SK-N-SH (cell line): ENCODE results near the gene CFAP251. TPM values are rescaled to one million over a fixed set of nuclear protein-coding genes. Genes with fewer than 3 reads are reported as not detected.

Source experiments
- CTCF ChIA-PET: fragments of 300-600, 350-600 bp; formaldehyde crosslinking; extraction: SDS; loops from one replicate; lab custom pipeline; 2021; lab: Yijun Ruan, JAX
- POLR2A ChIA-PET: fragments of 350-600 bp; sonication (Branson Sonifier 250); formaldehyde crosslinking; extraction: SDS; loops from one replicate; lab custom pipeline; 2020; ENCODE audit warnings: antibody characterized with exemption, inconsistent platforms; lab: Yijun Ruan, JAX
- DNase-seq: peaks from one replicate; pipeline ENCODE4 v3.0.0; 2012
- H2AFZ ChIP-seq: fragments of 200-600 bp; sonication (generic); 2 replicates; pipeline ENCODE4 v1.8.1; 2016; ENCODE audit warnings: antibody characterized with exemption, mild to moderate bottlenecking, low read depth
- H3F3A ChIP-seq: fragments of 200-600 bp; sonication (generic); replicated peaks from 2 replicates; pipeline ENCODE3; 2016; ENCODE audit warnings: antibody characterized with exemption, mild to moderate bottlenecking; ENCODE audit not compliant: insufficient read depth
- H3K27ac ChIP-seq, 2 experiments: fragments of 200-500 bp in 1 of 2; fragments of 200-600 bp in 1 of 2; sonication (Bioruptor generic) in 1 of 2; sonication (generic), shearing (Covaris generic) in 1 of 2; 2 replicates each; pipeline versions ENCODE4 v1.5.1 to v1.6.1; 2014 to 2016; ENCODE audit warnings: low read depth in 2 of 2, inconsistent platforms in 1 of 2, low read length in 1 of 2, mild to moderate bottlenecking in 1 of 2, mixed read lengths in 1 of 2
- H3K27me3 ChIP-seq: fragments of 200-600 bp; sonication (generic), shearing (Covaris generic); 2 replicates; pipeline ENCODE4 v1.6.1; 2016; ENCODE audit warnings: mixed run types; ENCODE audit not compliant: insufficient read depth
- H3K36me3 ChIP-seq, 2 experiments: fragments of 200-500 bp in 1 of 2; fragments of 200-600 bp in 1 of 2; sonication (Bioruptor generic) in 1 of 2; sonication (generic) in 1 of 2; replicated peaks in 1 of 2; 2 replicates each; pipeline versions ENCODE3 to v1.5.1; 2014 to 2016; ENCODE audit warnings: low read length in 1 of 2, mild to moderate bottlenecking in 1 of 2; ENCODE audit not compliant: insufficient read depth in 2 of 2, control insufficient read depth in 1 of 2
- H3K4me1 ChIP-seq, 2 experiments: fragments of 200-500 bp in 1 of 2; fragments of 200-600 bp in 1 of 2; sonication (Bioruptor generic) in 1 of 2; sonication (generic), shearing (Covaris generic) in 1 of 2; 2 replicates each; pipeline versions ENCODE4 v1.5.1 to v1.6.1; 2014 to 2016; ENCODE audit warnings: low read depth in 1 of 2, low read length in 1 of 2, mixed run types in 1 of 2; ENCODE audit not compliant: insufficient read depth in 2 of 2, control insufficient read depth in 1 of 2
- H3K4me2 ChIP-seq: fragments of 200-600 bp; sonication (generic), shearing (Covaris generic); 2 replicates; pipeline ENCODE4 v1.6.1; 2017; ENCODE audit warnings: mixed run types
- H3K4me3 ChIP-seq, 2 experiments: fragments of 200-500 bp in 1 of 2; fragments of 200-600 bp in 1 of 2; sonication (Bioruptor generic) in 1 of 2; sonication (generic), shearing (Covaris generic) in 1 of 2; 2 replicates each; pipeline versions ENCODE4 v1.5.1 to v1.8.1; 2014 to 2016; ENCODE audit warnings: low read depth in 2 of 2, inconsistent platforms in 1 of 2, low read length in 1 of 2, mild to moderate bottlenecking in 1 of 2, mixed read lengths in 1 of 2, moderate library complexity in 1 of 2
- H3K79me2 ChIP-seq: fragments of 200-600 bp; sonication (generic); 2 replicates; pipeline ENCODE4 v1.8.1; 2017; ENCODE audit warnings: mild to moderate bottlenecking; ENCODE audit not compliant: insufficient read depth
- H3K9ac ChIP-seq: fragments of 200-600 bp; sonication (generic); 2 replicates; pipeline ENCODE4 v1.6.1; 2017; ENCODE audit warnings: mixed run types
- H3K9me2 ChIP-seq: fragments of 200-600 bp; sonication (generic); 2 replicates; pipeline ENCODE4 v1.6.1; 2017; ENCODE audit warnings: mixed run types
- H3K9me3 ChIP-seq: fragments of 200-600 bp; sonication (generic); 2 replicates; pipeline ENCODE4 v1.6.1; 2017; ENCODE audit warnings: mixed run types, mild to moderate bottlenecking, moderate library complexity
- H4K20me1 ChIP-seq: fragments of 200-600 bp; sonication (generic); 2 replicates; pipeline ENCODE4 v1.6.1; 2017; ENCODE audit warnings: mild to moderate bottlenecking, mixed run types; ENCODE audit not compliant: insufficient read depth
- CHD2 ChIP-seq: fragments of 150-350 bp; IDR thresholded peaks from 2 replicates; pipeline ENCODE4 v1.6.1; 2018; ENCODE audit warnings: low read length; ENCODE audit not compliant: partially characterized antibody
- CTCF ChIP-seq: fragments of 200-600 bp; sonication (generic); IDR thresholded peaks from 2 replicates; pipeline ENCODE4 v1.6.1; 2017; ENCODE audit warnings: antibody characterized with exemption, mild to moderate bottlenecking, moderate library complexity
- ELF1 ChIP-seq: IDR thresholded peaks from 2 replicates; pipeline ENCODE4 v1.4.0; 2012
- EP300 ChIP-seq, 2 experiments: IDR thresholded peaks; 2 replicates each; pipeline versions ENCODE4 v1.4.0 to v1.6.1; 2012; ENCODE audit warnings: borderline replicate concordance in 1 of 2, low read depth in 1 of 2, low read length in 1 of 2
- FOXJ3 ChIP-seq: sonication (generic); formaldehyde crosslinking; IDR thresholded peaks from 2 replicates; pipeline ENCODE4 v1.5.1; 2020; ENCODE audit warnings: mild to moderate bottlenecking, missing genetic modification reagents
- FOXM1 ChIP-seq: IDR thresholded peaks from 2 replicates; pipeline ENCODE4 v1.4.0; 2012; ENCODE audit warnings: low read depth, mild to moderate bottlenecking
- MEF2A ChIP-seq: IDR thresholded peaks from 2 replicates; pipeline ENCODE4 v1.4.0; 2012; ENCODE audit warnings: low read depth, borderline replicate concordance
- MXI1 ChIP-seq: IDR thresholded peaks from 2 replicates; pipeline ENCODE4 v1.6.1; 2012; ENCODE audit warnings: mild to moderate bottlenecking, low read depth, low read length, improper control_type of control experiment
- NRF1 ChIP-seq: IDR thresholded peaks from 2 replicates; pipeline ENCODE4 v1.6.1; 2012; ENCODE audit warnings: low read depth, mild to moderate bottlenecking, low read length
- PBX3 ChIP-seq: IDR thresholded peaks from 2 replicates; pipeline ENCODE4; 2012
- POLR2AphosphoS5 ChIP-seq: IDR thresholded peaks from 2 replicates; pipeline ENCODE4 v1.6.1; 2012; ENCODE audit warnings: low read depth, low read length
- SIN3A ChIP-seq: IDR thresholded peaks from 2 replicates; pipeline ENCODE4 v1.6.1; 2012; ENCODE audit warnings: low read depth, mild to moderate bottlenecking, low read length, moderate library complexity, borderline replicate concordance
- TAF1 ChIP-seq: IDR thresholded peaks from 2 replicates; pipeline ENCODE4 v1.6.1; 2012; ENCODE audit warnings: low read depth, mild to moderate bottlenecking, low read length, moderate library complexity, borderline replicate concordance
- TCF12 ChIP-seq: IDR thresholded peaks from 2 replicates; pipeline ENCODE4 v1.4.0; 2012
- USF1 ChIP-seq: IDR thresholded peaks from 2 replicates; pipeline ENCODE4 v1.4.0; 2012; ENCODE audit warnings: low read depth, borderline replicate concordance
- USF2 ChIP-seq: fragments of 150-350 bp; IDR thresholded peaks from 2 replicates; pipeline ENCODE4 v1.6.1; 2017; ENCODE audit warnings: antibody characterized with exemption, low read length, low read depth, borderline replicate concordance
- ZBTB33 ChIP-seq: IDR thresholded peaks from 2 replicates; pipeline ENCODE4 v1.4.0; 2012; ENCODE audit warnings: low read depth, borderline replicate concordance
- WGBS: methylation state at CpG from one replicate; pipeline ENCODE4 v1.1.6; 2017; ENCODE audit warnings: low lambda C conversion rate; 5-methylcytosine and 5-hydroxymethylcytosine counted together
- polyA plus RNA-seq, 3 experiments: library from polyadenylated mRNA; depleted of rRNA; stranded (reverse); fragments of >200 nt; gene quantifications; 2 replicates each; pipeline ENCODE4 v1.2.3, GENCODE V29; 2012

The CFAP251 gene
- polyA plus RNA-seq, 1 of the 3 experiments (the other 2 are of a cell fraction) = 5.7 TPM

- Histone ChIP-seq H3K79me2 (no peaks in the 10 kb centered on the region), H3K27ac (no peak overlapping the region), H3K4me3 (no peak overlapping the region)
- POLR2A ChIA-PET = no interaction called here
- TF ChIP-seq NRF1 = no peak
- TF ChIP-seq FOXM1 = no peak
- no peak for TF ChIP-seq CHD2
- TF ChIP-seq PBX3 = no peak
- no peak for TF ChIP-seq ELF1
- TF ChIP-seq USF2 = no peak
- no peak for TF ChIP-seq MEF2A
- TF ChIP-seq FOXJ3 (CRISPR knock-in tag) = no peak
- TF ChIP-seq CTCF = no peak
- TF ChIP-seq TAF1 = no peak
- TF ChIP-seq, all 33 proteins: peak for 0
- Histone ChIP-seq H2AFZ (no peak overlapping the region), H3K36me3 (peaks cover 0 to 12% of the 10 kb centered on the region in 2 experiments), H3K4me2 (no peak overlapping the region), H3K4me1 (peaks cover 2 to 20% of the 10 kb centered on the region in 2 experiments; a peak in 3 of 4 replicates), H4K20me1 (no peaks in the 10 kb centered on the region), H3K9me3 (no peaks in the 10 kb centered on the region), H3F3A (peaks cover 31% of the 10 kb centered on the region), H3K9ac (no peak overlapping the region), H3K9me2 (no peaks in the 10 kb centered on the region), H3K27me3 (no peaks in the 10 kb centered on the region)
- 91% methylated on average over 7 of the region's 7 CpGs for WGBS
- no peak for DNase-seq
- CTCF ChIA-PET = no interaction called here
Measured at GRCh38 chr12:121960541-121960940, 42.1 kb downstream of the CFAP251 start.

- WGBS = 87% methylated on average over 5 of the region's 5 CpGs
Measured at GRCh38 chr12:121961195-121961879, 42.9 kb downstream of the CFAP251 start.

More at GRCh38 chr12:121961195-121961879, 42.9 kb downstream of the CFAP251 start:
- no peak for DNase-seq
- H3K4me3 ChIP-seq = no peak overlapping the region
- no peak overlapping the region for H3K9ac ChIP-seq
- no peaks in the 10 kb centered on the region for H3K9me2 ChIP-seq
- H3K9me3 ChIP-seq = no peaks in the 10 kb centered on the region
- no peak overlapping the region for H3K4me2 ChIP-seq
- ChIA-PET POLR2A (no interaction called here), CTCF (interaction anchor here (0.8 to 1.1 kb wide), 2 partner anchors 167 to 461 kb away, joined by 3 to 4 read pairs; partner anchors contain the start of gene RHOF)
- no peak for TF ChIP-seq TCF12
- no peak for TF ChIP-seq SIN3A
- no peak for TF ChIP-seq ZBTB33
- no peak for TF ChIP-seq MXI1
- TF ChIP-seq CHD2 = no peak
- no peak for TF ChIP-seq EP300 (IDR thresholded peaks at IDR 0.05; ENCODE audit: borderline replicate concordance in 1 of 2, low read depth in 1 of 2, low read length in 1 of 2)
- no peak for TF ChIP-seq POLR2AphosphoS5
- TF ChIP-seq USF1 = no peak
- no peak for TF ChIP-seq MEF2A
- TF ChIP-seq FOXM1 = no peak
- H3K79me2 ChIP-seq = no peaks in the 10 kb centered on the region
- no peak overlapping the region for H3K27ac ChIP-seq
- H3F3A ChIP-seq = peaks cover 31% of the 10 kb centered on the region
- H3K36me3 ChIP-seq = peaks cover 0 to 12% of the 10 kb centered on the region in 2 experiments
- no peak overlapping the region for H2AFZ ChIP-seq
- peaks cover 2 to 20% of the 10 kb centered on the region in 2 experiments; a peak in 3 of 4 replicates for H3K4me1 ChIP-seq
- H3K27me3 ChIP-seq = no peaks in the 10 kb centered on the region
- no peaks in the 10 kb centered on the region for H4K20me1 ChIP-seq
